ENCODE results near the gene KAT7.

Gene KAT7

DNA sequence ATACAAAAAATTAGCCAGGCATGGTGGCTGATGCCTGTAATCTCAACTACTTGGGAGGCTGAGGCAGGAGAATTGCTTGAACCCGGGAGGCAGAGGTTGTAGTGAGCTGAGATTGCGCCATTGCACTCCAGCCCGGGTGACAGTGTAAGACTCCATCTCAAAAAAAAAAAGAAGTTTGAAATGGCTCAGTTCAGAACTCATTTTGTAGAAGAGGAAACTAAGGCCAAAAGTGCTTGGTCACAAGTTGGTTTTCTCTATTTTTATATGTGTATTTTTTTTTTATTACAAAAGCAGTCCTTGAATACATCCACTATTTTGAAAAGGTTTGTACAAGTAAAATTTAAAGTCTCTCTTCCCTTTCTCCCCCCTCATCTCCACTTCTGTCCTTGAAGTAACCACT lies 53.9 kb downstream of the KAT7 start:
- DNase-seq (ENCODE audit: low read depth in 3 of 3) = no peak

- DNase-seq (ENCODE audit: low read depth in 3 of 3) = no peak
Observed at GRCh38 chr17:49842846-49843245, 54.4 kb downstream of the KAT7 start.

DNA sequence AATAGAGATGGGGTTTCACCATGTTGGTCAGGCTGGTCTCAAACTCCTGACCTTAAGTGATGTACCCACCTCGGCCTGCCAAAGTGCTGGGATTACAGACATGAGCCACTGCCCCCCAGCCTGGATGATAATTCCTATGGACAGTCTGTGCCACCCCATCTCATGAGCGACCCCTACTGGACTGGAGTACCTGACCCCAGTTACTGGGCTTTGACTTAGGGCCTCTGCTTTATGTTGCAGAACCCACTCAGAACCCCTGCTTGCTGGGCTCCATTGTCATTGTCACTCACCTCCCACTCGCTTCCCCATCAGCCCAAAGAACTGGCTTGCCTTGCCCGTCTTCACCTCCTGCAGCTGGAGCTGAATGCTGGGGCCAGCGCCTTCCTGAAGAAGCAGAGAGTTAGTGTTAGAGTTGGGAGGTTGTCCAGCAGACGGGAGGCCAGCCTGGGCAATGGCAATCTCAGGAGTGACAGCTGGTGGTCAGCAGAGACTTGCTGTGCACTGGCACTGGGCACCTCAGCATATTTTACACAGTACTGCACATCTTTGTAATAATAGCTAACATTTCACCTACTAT lies 55.4 kb downstream of the KAT7 start:
- no peak for DNase-seq (ENCODE audit: low read depth in 3 of 3)

- DNase-seq (ENCODE audit: low read depth in 3 of 3) = no peak
Observed at GRCh38 chr17:49845321-49845720, 56.8 kb downstream of the KAT7 start.

DNA sequence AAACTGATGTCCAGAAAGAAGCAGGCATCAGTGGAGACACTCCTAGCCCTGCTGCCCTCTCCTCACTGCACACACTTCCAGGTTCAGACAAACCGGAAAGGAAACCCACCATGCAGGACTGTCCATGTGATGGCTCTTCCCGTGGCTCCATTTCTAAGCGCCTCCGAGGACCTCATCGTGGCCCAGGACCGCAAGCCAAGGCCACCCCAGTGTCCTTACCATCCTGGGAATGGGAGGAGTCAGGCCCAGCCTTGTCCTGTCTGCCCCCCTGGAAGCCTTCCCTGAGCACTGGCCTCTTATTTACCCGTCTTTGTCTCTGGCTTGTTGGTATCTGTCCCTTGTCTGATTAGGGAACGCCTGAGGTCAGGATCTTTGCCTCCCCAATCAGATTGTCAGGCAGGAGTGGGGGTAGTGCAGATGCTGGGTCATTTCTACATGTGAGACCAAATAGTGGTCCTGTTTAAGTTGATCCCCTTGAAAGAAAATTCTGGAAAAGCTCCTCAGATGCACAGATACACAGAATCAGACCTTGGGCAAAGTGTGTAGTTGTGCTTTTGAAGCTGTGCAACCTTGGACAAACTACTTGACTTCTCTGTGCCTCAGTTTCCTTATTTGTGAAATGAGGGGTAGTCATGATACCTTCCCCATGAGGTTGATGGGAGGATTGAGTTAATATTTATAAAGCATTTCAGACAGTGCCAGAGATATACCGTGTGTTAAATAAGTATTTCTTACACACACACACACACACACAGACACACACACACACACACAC lies 58.6 kb downstream of the KAT7 start:
- DNase-seq (ENCODE audit: low read depth in 3 of 3) = no peak

GRCh38 chr17:49848019-49848473 lies 59.6 kb downstream of the KAT7 start, which contains the start of gene TAC4:
TAC4 (minus strand) TSS chr17:49848069; CDS start chr17:49848017, 52 bp downstream.
- DNase-seq (ENCODE audit: low read depth in 3 of 3) = no peak

DNA sequence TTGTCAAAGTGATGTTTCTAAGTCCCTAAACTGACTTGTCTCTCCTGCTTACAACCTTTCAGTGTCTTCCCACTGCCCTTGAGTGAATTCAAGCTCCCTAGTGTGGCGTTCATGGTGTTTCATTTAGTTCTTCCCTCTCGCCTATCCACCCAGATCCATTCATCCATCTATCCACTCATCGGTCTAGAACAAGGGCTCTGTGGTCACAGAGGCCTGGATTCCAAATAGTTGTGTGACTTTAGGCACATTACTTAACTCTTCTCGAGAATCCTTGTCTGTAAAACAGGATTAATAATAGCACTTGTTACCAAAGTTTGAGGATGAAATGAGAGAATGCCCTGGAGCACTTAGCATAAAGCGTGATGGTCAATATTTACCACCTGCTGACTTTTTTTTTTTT lies 60.3 kb downstream of the KAT7 start:
- DNase-seq (ENCODE audit: low read depth in 3 of 3) = no peak

DNA sequence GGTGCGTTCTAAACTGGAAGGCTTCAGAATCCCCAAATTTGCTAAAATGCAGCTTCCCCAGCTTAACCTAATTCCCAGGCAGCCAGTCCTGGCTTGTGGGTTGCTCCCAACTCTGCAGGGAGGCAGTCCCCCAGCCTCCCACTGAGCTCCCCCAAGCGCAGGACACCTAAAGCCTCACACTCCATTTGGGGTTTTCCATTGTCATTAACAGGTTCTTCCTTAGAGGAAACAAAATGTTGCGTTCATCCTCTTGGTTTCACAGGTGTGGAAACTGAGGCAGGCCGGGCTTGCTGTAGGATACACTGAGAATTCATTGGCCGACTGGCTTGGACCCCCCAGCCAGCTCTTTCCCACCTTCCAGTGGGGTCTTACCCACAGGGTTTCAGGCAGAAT lies 61.7 kb downstream of the KAT7 start:
- no peak for DNase-seq (ENCODE audit: low read depth in 3 of 3)

GRCh38 chr17:49850772-49851386 lies 62.4 kb downstream of the KAT7 start:
- DNase-seq (ENCODE audit: low read depth in 3 of 3) = peak in 1 of 3 experiments; percentile 13

DNA sequence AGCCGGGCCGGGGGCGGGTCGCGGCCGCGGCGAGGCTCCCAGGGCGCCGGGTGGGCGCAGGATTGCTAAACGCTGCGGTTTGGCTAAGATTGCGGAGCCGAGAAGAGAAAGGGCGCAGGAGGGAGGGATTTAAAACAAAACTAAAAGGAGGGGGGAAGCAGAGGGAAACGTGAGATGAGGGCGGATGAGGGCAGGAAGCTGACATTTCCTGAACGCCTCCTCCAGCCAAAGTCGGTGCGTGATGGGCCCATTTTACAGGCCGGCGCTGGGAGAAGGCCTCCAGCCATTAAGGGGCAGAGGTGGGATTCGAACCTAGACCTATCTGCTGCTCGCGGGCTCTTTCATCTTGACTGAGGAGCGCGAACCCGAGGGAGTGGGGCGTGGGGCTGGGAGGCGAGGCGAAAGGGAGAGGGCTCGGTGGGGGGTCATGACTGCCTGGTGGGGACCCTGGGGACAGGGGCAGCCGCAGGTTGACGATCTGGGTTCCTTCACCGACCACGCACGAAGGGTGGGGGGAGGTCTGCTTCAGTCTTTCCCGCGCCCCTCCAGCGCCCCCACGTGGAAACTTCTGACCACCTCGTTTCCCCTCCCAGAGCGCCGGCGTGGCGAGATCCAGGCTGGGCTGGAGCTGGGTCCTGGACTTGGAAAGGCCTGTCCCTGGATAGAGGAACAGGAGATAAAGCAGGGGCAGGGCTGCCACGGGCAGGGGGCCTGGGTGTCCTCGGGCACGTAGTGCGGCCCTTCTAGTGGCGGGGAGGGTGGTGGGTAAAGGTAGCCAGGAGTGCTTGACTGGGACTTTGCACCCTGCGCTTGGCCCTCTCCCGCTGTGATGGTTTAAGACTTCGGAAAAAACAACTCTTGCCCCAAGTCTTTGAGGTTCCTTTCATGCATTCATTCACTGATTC lies 63.2 kb downstream of the KAT7 start:
- DNase-seq (ENCODE audit: low read depth in 3 of 3) = peak; percentile 48 to 54 (median 53)

DNA sequence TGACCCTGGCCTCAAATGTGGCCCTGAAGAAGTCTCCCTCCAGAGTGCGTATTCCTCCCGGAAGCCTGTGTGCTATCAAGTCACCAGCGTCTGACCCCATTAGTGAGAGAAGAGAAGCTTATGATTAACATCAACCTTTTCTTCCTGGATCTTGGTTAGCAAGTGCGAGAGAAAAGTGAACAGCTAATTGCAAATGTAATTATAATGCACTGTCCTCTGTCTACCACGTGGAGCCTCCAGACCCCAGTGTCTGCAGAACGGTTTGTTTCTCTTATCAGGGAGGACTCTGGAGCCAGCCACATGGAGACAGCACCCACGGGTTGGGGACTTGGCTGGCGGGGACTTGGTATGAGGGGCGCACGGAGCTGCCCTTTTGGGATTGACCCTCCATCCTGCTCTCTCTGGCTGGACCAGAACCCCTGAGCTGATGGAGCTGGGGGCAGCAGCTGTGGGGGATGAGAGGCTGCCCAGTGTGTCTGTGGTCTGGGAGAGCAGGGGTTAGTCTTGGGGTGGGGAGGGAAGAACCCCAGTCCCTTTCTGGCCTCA lies 65.1 kb downstream of the KAT7 start:
- no peak for DNase-seq (ENCODE audit: low read depth in 3 of 3)

GRCh38 chr17:49854126-49854525 lies 65.6 kb downstream of the KAT7 start:
- no peak for DNase-seq (ENCODE audit: low read depth in 3 of 3)

- no peak for DNase-seq (ENCODE audit: low read depth in 3 of 3)
Observed at GRCh38 chr17:49858796-49859195, 70.3 kb downstream of the KAT7 start.

- DNase-seq (ENCODE audit: low read depth in 3 of 3) = no peak
Observed at GRCh38 chr17:49859991-49860953, 71.8 kb downstream of the KAT7 start.

- DNase-seq (ENCODE audit: low read depth in 3 of 3) = peak; percentile 23 to 36 (median 36)
Observed at GRCh38 chr17:49861150-49861884, 72.8 kb downstream of the KAT7 start.

DNA sequence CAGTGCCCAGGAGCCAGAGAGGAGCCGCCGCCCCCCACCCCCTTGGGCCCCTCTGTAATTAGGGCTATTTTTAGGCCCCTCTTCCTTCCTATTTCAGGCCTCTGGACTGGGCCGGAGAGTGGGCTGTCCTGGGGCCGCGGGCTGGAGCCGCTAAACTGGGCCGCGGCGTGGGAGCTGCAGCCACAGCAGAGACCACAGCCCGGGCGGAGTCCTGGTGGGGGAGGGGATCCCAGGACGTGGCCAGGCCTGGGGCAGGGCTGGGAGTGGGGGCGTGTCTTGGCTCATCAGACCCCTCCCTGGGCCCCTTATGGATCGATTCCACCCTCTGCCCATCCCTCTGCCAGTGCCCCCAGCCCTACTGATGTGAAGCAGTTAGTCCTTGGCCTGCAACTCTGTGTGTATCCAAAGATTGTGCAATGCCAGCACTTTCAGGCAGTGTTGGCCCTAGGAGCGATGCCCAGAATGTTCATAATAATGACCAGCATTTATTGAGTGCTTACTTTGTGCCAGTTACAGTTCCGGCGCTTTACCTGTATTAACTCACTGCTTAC lies 74.4 kb downstream of the KAT7 start:
- no peak for DNase-seq (ENCODE audit: low read depth in 3 of 3)

DNA sequence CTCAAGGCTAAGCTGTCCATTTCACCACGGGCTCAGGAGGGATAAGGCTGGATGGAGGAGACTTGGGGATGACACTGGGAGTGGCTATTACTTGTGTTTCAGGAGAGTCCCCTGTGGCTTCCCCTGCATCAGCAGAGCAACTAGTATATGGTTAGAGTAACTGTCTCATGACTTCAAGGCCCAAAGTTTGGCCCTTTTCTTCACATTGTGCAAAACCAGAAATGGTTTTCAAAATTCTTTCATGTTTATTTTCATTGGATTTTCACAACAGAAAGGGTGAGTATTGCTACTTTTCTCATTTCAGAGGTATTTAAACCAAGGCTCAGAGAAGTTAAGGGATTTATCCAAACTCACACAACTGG lies 77.5 kb downstream of the KAT7 start:
- no peak for DNase-seq (ENCODE audit: low read depth in 3 of 3)

DNA sequence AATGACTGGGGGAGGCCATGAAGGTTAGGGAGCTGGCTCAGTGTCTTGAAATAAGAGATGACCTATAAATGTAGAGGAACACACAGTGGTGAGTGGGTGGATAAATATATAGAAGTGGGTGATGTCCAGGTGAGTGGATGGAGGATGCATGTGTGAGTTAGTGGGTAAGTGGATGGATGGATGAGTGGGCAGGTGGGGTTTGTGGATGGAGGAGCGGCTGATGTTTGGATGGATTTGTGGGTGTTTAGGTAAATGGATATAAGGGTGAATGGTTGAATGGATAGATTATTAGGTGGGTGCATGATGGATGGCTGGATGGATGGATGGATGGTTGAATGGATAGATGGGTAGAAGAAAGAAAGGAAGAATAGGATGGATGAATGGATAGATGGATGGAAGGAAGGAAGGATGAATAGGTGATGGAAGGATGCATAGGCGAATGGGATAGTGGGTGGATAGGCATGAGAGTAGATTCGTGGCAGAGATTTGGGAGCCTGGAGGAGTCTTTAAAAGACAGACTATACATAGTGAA lies 78.5 kb downstream of the KAT7 start:
- DNase-seq (ENCODE audit: low read depth in 3 of 3) = no peak

- no peak for DNase-seq (ENCODE audit: low read depth in 3 of 3)
Observed at GRCh38 chr17:49869038-49869374, 80.5 kb downstream of the KAT7 start.
